HCT116 (cell line): Measurements from ENCODE around the gene ATF7IP. TPM values are rescaled to one million over a fixed set of nuclear protein-coding genes. Genes with fewer than 3 reads are reported as not detected.

Experiments used
- ATAC-seq: fragments of 200-7000 bp; cut with Tn5 transposase; 2 replicates; pipeline ENCODE4 v1.9.1; 2020; ENCODE audit warnings: mild to moderate bottlenecking, moderate library complexity
- BruUV-seq: library from RNA; stranded (reverse); fragments of 400-500 nt; replicated peaks from 2 replicates; lab custom pipeline; 2021; lab: Mats Ljungman, UMichigan
- CTCF ChIA-PET: fragments of 300-600 bp; sonication (Branson Sonifier 250); formaldehyde crosslinking; loops from one replicate; lab custom pipeline; 2021; ENCODE audit warnings: antibody characterized with exemption; lab: Charles Lee
- POLR2A ChIA-PET: fragments of 300-600, 350-600 bp; sonication (Branson Sonifier 250); formaldehyde crosslinking; loops from one replicate; lab custom pipeline; 2021; ENCODE audit warnings: antibody characterized with exemption; lab: Charles Lee
- RAD21 ChIA-PET, 2 experiments: fragments of 300-600 bp; sonication (Branson Sonifier 250); formaldehyde crosslinking; loops; one replicate each; lab custom pipeline; 2023; ENCODE audit warnings: low total read pairs in 2 of 2; ENCODE audit not compliant: uncharacterized antibody in 2 of 2, unreplicated experiment in 2 of 2, low non-redundant PET in 1 of 2; lab: Charles Lee
- DNase-seq: peaks from one replicate; pipeline ENCODE4 v3.0.0-alpha.2; 2010; ENCODE audit warnings: low read depth, low spot score
- H2AFZ ChIP-seq: fragments of 200-600 bp; shearing (Covaris generic), sonication (generic); 2 replicates; pipeline ENCODE4 v1.6.1; 2017; ENCODE audit warnings: low read depth, mixed run types, mixed read lengths, antibody characterized with exemption, low read length; ENCODE audit not compliant: poor library complexity, severe bottlenecking
- H3K27ac ChIP-seq: 2 replicates; pipeline ENCODE4 v1.5.1; 2012; ENCODE audit warnings: low read depth, low read length
- H3K27me3 ChIP-seq: fragments of 200-600 bp; sonication (generic); 2 replicates; pipeline ENCODE4 v1.6.1; 2016; ENCODE audit warnings: mixed run types, low read length, mixed read lengths; ENCODE audit not compliant: insufficient read depth
- H3K36me3 ChIP-seq, 2 experiments: fragments of 200-500 bp in 1 of 2; fragments of 200-600 bp in 1 of 2; sonication (Bioruptor generic) in 1 of 2; sonication (generic) in 1 of 2; 2 replicates each; pipeline versions ENCODE4 v1.5.1 to v1.6.1; 2014 to 2016; ENCODE audit warnings: low read length in 2 of 2, inconsistent platforms in 1 of 2, mixed read lengths in 1 of 2, mixed run types in 1 of 2; ENCODE audit not compliant: insufficient read depth in 2 of 2, control insufficient read depth in 1 of 2
- H3K4me1 ChIP-seq, 2 experiments: fragments of 200-600 bp in 1 of 2; sonication (generic) in 1 of 2; 2 replicates each; pipeline versions ENCODE4 v1.5.1 to v1.6.1; 2012 to 2017; ENCODE audit warnings: low read length in 2 of 2, inconsistent platforms in 1 of 2, mild to moderate bottlenecking in 1 of 2, mixed read lengths in 1 of 2, mixed run types in 1 of 2, moderate library complexity in 1 of 2; ENCODE audit not compliant: insufficient read depth in 2 of 2, control insufficient read depth in 1 of 2
- H3K4me2 ChIP-seq: fragments of 200-600 bp; sonication (generic); 2 replicates; pipeline ENCODE4 v1.6.1; 2017; ENCODE audit warnings: mixed run types, low read length, mixed read lengths
- H3K4me3 ChIP-seq, 2 experiments: fragments of 200-600 bp in 1 of 2; sonication (generic) in 1 of 2; replicated peaks in 1 of 2; 2 replicates each; pipeline ENCODE4 v1.5.1; 2011 to 2016; ENCODE audit warnings: low read length in 2 of 2, control low read depth in 1 of 2, low read depth in 1 of 2, mild to moderate bottlenecking in 1 of 2, mixed read lengths in 1 of 2, mixed run types in 1 of 2
- H3K79me2 ChIP-seq: fragments of 200-600 bp; sonication (generic); 2 replicates; pipeline ENCODE4 v1.6.1; 2017; ENCODE audit warnings: mild to moderate bottlenecking, mixed run types, low read length, moderate library complexity, mixed read lengths; ENCODE audit not compliant: insufficient read depth
- H3K9ac ChIP-seq: fragments of 200-600 bp; sonication (generic); 2 replicates; pipeline ENCODE4 v1.6.1; 2016; ENCODE audit warnings: low read length, mixed read lengths
- H3K9me2 ChIP-seq: fragments of 200-600 bp; sonication (generic), shearing (Covaris generic); 2 replicates; pipeline ENCODE4 v1.6.1; 2017; ENCODE audit warnings: mixed run types, mild to moderate bottlenecking, moderate library complexity; ENCODE audit not compliant: insufficient read depth
- H3K9me3 ChIP-seq, 2 experiments: fragments of 200-500 bp in 1 of 2; fragments of 200-600 bp in 1 of 2; sonication (Bioruptor generic) in 1 of 2; sonication (generic) in 1 of 2; 2 replicates each; pipeline ENCODE4 v1.6.1; 2014 to 2017; ENCODE audit warnings: low read length in 2 of 2, mixed read lengths in 2 of 2, inconsistent platforms in 1 of 2, low read depth in 1 of 2, mild to moderate bottlenecking in 1 of 2, mixed run types in 1 of 2, moderate library complexity in 1 of 2; ENCODE audit not compliant: control insufficient read depth in 1 of 2, insufficient read depth in 1 of 2
- H4K20me1 ChIP-seq: fragments of 200-600 bp; sonication (generic), shearing (Covaris generic); 2 replicates; pipeline ENCODE4 v1.6.1; 2017; ENCODE audit warnings: mixed run types, mild to moderate bottlenecking, moderate library complexity; ENCODE audit not compliant: insufficient read depth
- ATF3 ChIP-seq: IDR thresholded peaks from 2 replicates; pipeline ENCODE4 v1.6.1; 2012
- CTCF ChIP-seq, 3 experiments: fragments of 200-600 bp in 1 of 3; sonication (generic) in 1 of 3; IDR thresholded peaks in 2 of 3; conservative IDR thresholded peaks in 1 of 3; 2 replicates each; pipeline ENCODE4 v1.5.1; 2012 to 2017; ENCODE audit warnings: low read depth in 2 of 3, low read length in 2 of 3, antibody characterized with exemption in 1 of 3, borderline replicate concordance in 1 of 3, control low read depth in 1 of 3, mild to moderate bottlenecking in 1 of 3, mixed read lengths in 1 of 3, mixed run types in 1 of 3, moderate library complexity in 1 of 3; ENCODE audit not compliant: insufficient read depth in 1 of 3
- ELF1 ChIP-seq: IDR thresholded peaks from 2 replicates; pipeline ENCODE4 v1.6.1; 2012; ENCODE audit warnings: low read depth, borderline replicate concordance
- EZH2 ChIP-seq: fragments of 200-600 bp; sonication (generic); IDR thresholded peaks from 2 replicates; pipeline ENCODE4 v1.6.1; 2017; ENCODE audit warnings: antibody characterized with exemption, mixed run types
- EZH2phosphoT487 ChIP-seq: fragments of 200-600 bp; IDR thresholded peaks from 2 replicates; pipeline ENCODE4 v1.6.1; 2018; ENCODE audit warnings: antibody characterized with exemption, borderline replicate concordance
- POLR2A ChIP-seq: IDR thresholded peaks from 2 replicates; pipeline ENCODE4 v1.7.0; 2011; ENCODE audit warnings: borderline replicate concordance; ENCODE audit not compliant: insufficient read depth, insufficient read length; ENCODE audit errors: extremely low read depth
- POLR2AphosphoS5 ChIP-seq: IDR thresholded peaks from 2 replicates; pipeline ENCODE4 v1.6.1; 2011; ENCODE audit warnings: mild to moderate bottlenecking, low read depth, low read length, moderate library complexity
- RAD21 ChIP-seq: IDR thresholded peaks from 2 replicates; pipeline ENCODE4 v1.6.1; 2012; ENCODE audit warnings: low read depth, mild to moderate bottlenecking
- SP1 ChIP-seq: IDR thresholded peaks from 2 replicates; pipeline ENCODE4 v1.6.1; 2012; ENCODE audit warnings: low read depth
- ZBTB33 ChIP-seq: IDR thresholded peaks from 2 replicates; pipeline ENCODE4 v1.6.1; 2011; ENCODE audit warnings: mild to moderate bottlenecking, low read length, moderate library complexity; ENCODE audit not compliant: insufficient replicate concordance; ENCODE audit errors: extremely low read depth
- ZNF274 ChIP-seq: fragments of 200-500 bp; sonication (Bioruptor generic); IDR thresholded peaks from 2 replicates; pipeline ENCODE4 v1.6.1; 2014; ENCODE audit warnings: mild to moderate bottlenecking, low read depth, low read length, inconsistent platforms
- intact Hi-C: fragments of 100-400 bp; cut with micrococcal nuclease; formaldehyde crosslinking; loops from 2 replicates; pipeline ENCODE4 v1.10.0; 2022
- total RNA-seq: library from RNA; stranded (reverse); gene quantifications from one replicate; pipeline ENCODE4 v1.2.1, GENCODE V29; 2021; ENCODE audit not compliant: unreplicated experiment

The ATF7IP gene
- total RNA-seq, 1 experiment from 2014 or later: 38.6 TPM

DNA sequence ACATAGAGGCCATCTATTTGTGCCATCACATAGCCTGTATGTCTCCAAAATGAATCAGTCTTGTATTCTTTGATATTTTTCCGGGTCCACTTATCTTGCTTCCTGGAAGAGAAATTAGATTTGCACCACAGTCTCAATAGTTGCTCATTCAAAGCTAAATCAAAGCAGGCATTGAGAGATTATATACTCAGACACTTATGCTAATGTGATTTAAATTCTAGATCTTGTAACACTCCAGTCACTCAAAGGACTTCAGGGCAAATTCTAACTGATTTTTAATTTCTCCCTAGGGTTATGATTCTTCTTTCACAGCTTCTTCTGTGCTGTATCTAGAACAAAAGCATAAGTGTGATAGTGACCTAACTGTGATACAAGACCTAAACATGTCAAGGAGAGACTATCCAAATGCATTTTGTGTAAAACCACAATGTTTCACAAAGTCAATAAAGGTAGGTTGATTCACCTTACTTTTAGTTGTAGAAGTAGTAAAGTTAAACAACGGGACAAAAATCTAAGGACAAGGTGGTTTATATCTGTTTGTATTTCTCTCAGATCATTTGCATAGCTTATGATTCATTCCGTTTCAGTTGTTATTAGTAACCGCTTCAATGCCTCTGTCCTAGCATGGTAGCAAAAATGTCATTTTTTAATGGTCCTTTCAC is 175.4 kb downstream of the ATF7IP start:
- DNase-seq: no peak
- no peaks in the 10 kb centered on the region for H3K27me3 ChIP-seq
- H3K27ac ChIP-seq: no peak overlapping the region
- RAD21 ChIA-PET: no interaction called here
- H3K9me3 ChIP-seq: no peaks in the 10 kb centered on the region
- intact Hi-C loops: no loop called here
- H3K4me3 ChIP-seq: no peak overlapping the region
- POLR2A ChIA-PET: no interaction called here
- no peaks in the 10 kb centered on the region for H3K4me1 ChIP-seq
- no peak overlapping the region for H3K4me2 ChIP-seq
- H3K9me2 ChIP-seq: no peaks in the 10 kb centered on the region
- TF ChIP-seq SP1 (no peak), ATF3 (no peak)
- CTCF ChIA-PET: no interaction called here
- H3K36me3 ChIP-seq: no peaks in the 10 kb centered on the region
- H3K9ac ChIP-seq: no peak overlapping the region
- no peak for ATAC-seq
- no TSS peak for BruUV-seq
- no peak overlapping the region for H2AFZ ChIP-seq
- H3K79me2 ChIP-seq: no peaks in the 10 kb centered on the region
- no peaks in the 10 kb centered on the region for H4K20me1 ChIP-seq

DNA sequence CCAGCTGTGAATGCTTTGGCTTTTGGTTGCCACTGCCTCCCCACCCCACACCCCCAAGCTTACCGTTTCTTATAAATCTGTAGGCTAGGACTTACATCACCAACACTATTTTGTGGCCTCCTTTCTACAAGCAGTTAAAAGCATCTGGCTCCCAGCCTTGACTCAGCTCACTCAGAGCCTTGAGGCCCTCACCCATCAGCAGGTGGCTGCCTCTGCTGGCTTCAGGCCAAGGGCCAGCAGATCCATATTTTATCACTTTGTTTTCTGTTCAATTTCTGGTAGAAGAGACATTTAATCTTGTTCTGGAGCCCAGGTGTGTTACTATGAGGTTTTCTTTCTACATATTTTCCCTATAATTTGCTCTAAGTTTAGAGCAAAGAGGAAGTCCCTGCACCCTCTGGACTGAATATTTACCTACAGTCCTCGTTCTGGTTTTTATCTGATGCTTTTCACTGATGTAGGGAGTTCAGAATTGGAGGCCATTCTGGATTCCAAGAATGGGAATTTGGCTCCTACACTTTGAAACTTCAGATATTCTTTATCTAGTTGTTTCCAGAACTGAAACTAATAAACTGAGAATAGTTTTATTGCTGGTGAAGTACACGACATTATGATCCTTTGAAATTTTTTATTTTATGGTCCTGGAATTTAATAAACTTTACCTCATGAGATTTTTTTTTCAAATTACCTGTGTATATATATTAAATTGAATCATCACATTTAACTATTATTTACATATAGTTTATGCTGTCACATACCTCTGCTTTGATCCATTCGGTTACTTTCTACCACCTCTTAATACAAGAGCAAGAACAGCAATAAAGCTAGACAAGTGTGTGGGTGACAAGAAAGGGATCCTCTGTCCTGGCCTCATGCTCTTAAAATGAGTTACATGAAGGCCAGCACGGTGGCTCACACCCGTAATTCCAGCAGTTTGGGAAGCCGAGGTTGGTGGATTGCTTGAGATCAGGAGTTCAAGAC is 180.0 kb downstream of the ATF7IP start:
- RAD21 ChIA-PET: no interaction called here
- Histone ChIP-seq H3K4me1 (no peaks in the 10 kb centered on the region), H4K20me1 (no peaks in the 10 kb centered on the region), H3K4me2 (no peak overlapping the region), H3K27ac (no peak overlapping the region), H3K9me3 (no peaks in the 10 kb centered on the region), H3K9me2 (no peaks in the 10 kb centered on the region), H3K9ac (no peak overlapping the region), H3K27me3 (no peaks in the 10 kb centered on the region), H2AFZ (no peak overlapping the region), H3K4me3 (no peak overlapping the region), H3K36me3 (no peaks in the 10 kb centered on the region), H3K79me2 (no peaks in the 10 kb centered on the region)
- intact Hi-C loops: no loop called here
- BruUV-seq: no TSS peak
- CTCF ChIA-PET: interaction anchor here (0.8 kb wide), 1 partner anchor 32 kb away, joined by 3 read pairs; no protein-coding TSS in a partner anchor
- DNase-seq: no peak
- no peak for ATAC-seq
- TF ChIP-seq POLR2A (no peak), ELF1 (no peak), RAD21 (no peak), EZH2phosphoT487 (no peak), ATF3 (no peak), ZNF274 (no peak), ZBTB33 (no peak), EZH2 (no peak), POLR2AphosphoS5 (no peak), CTCF (IDR thresholded peaks at IDR 0.05 in 2 of 3, conservative IDR thresholded peaks at IDR 0.05 in 1 of 3; ENCODE audit: borderline replicate concordance in 1 of 3, insufficient read depth in 1 of 3, low read depth in 2 of 3, low read length in 2 of 3) (no peak)
- POLR2A ChIA-PET: no interaction called here
